H1 (cell line): ENCODE measurements around the gene CLASP2. TPM values are rescaled to one million over a fixed set of nuclear protein-coding genes. Genes with fewer than 3 reads are reported as not detected.

Experiments
- CTCF ChIA-PET: fragments of 300-600 bp; sonication (Branson Sonifier 250); formaldehyde crosslinking; loops from one replicate; lab custom pipeline; 2021; ENCODE audit not compliant: partially characterized antibody; lab: Charles Lee
- POLR2A ChIA-PET: fragments of 300-600 bp; sonication (Branson Sonifier 250); formaldehyde crosslinking; loops from one replicate; lab custom pipeline; 2021; ENCODE audit warnings: inconsistent platforms; ENCODE audit not compliant: partially characterized antibody; lab: Charles Lee
- DNase-seq, 2 experiments: peaks; one replicate each; pipeline versions ENCODE4 v3.0.0 to v3.0.0-alpha.2; 2010 to 2022; ENCODE audit warnings: low spot score in 2 of 2, low read depth in 1 of 2, mixed read lengths in 1 of 2
- FAIRE-seq: peaks from 2 replicates; lab custom pipeline; 2011; peaks lifted over from hg19 to GRCh38; lab: Jason Lieb, UNC
- H2AFZ ChIP-seq: 2 replicates; pipeline ENCODE4 v1.8.1; 2012; ENCODE audit warnings: low read length, inconsistent platforms
- H2AK5ac ChIP-seq: 2 replicates; pipeline ENCODE4 v1.6.1; 2013; ENCODE audit warnings: low read depth, low read length
- H2BK120ac ChIP-seq: replicated peaks from 2 replicates; pipeline ENCODE3; 2013; ENCODE audit warnings: low read depth, low read length, inconsistent platforms
- H2BK12ac ChIP-seq: 2 replicates; pipeline ENCODE4 v1.6.1; 2013; ENCODE audit warnings: low read depth, low read length
- H2BK15ac ChIP-seq: 2 replicates; pipeline ENCODE4 v1.6.1; 2013; ENCODE audit warnings: low read length
- H2BK20ac ChIP-seq: 2 replicates; pipeline ENCODE4 v1.6.1; 2013; ENCODE audit warnings: low read length
- H2BK5ac ChIP-seq: 2 replicates; pipeline ENCODE4 v1.6.1; 2013; ENCODE audit warnings: low read depth, low read length
- H3K14ac ChIP-seq: 2 replicates; pipeline ENCODE4 v1.6.1; 2013; ENCODE audit warnings: inconsistent platforms; ENCODE audit not compliant: insufficient read length
- H3K18ac ChIP-seq: 2 replicates; pipeline ENCODE4 v1.6.1; 2013; ENCODE audit warnings: low read length; ENCODE audit errors: extremely low read depth
- H3K23ac ChIP-seq: 2 replicates; pipeline ENCODE4 v1.6.1; 2013; ENCODE audit warnings: inconsistent platforms; ENCODE audit not compliant: insufficient read length
- H3K23me2 ChIP-seq: 2 replicates; pipeline ENCODE4 v1.6.1; 2013; ENCODE audit warnings: low read depth, low read length
- H3K27ac ChIP-seq: 2 replicates; pipeline ENCODE4 v1.6.1; 2011; ENCODE audit warnings: low read depth, low read length, inconsistent platforms
- H3K27me3 ChIP-seq, 4 experiments: replicated peaks in 1 of 4; 1 replicate in 1 of 4; 2 replicates in 3 of 4; pipeline versions ENCODE4 v1.6.1 to v1.8.1; 2011 to 2013; ENCODE audit warnings: low read length in 3 of 4, mild to moderate bottlenecking in 3 of 4, inconsistent platforms in 2 of 4, mixed read lengths in 2 of 4, moderate library complexity in 1 of 4; ENCODE audit not compliant: control insufficient read depth in 3 of 4, insufficient read depth in 3 of 4; ENCODE audit errors: extremely low read depth in 1 of 4
- H3K36me3 ChIP-seq, 4 experiments: 2 replicates each; pipeline versions ENCODE4 v1.6.1 to v1.8.1; 2011 to 2013; ENCODE audit warnings: mild to moderate bottlenecking in 4 of 4, low read length in 3 of 4, moderate library complexity in 2 of 4, control low read depth in 1 of 4, inconsistent platforms in 1 of 4; ENCODE audit not compliant: insufficient read depth in 4 of 4, control insufficient read depth in 2 of 4
- H3K4ac ChIP-seq: replicated peaks from 2 replicates; pipeline ENCODE3; 2013; ENCODE audit warnings: low read length, low read depth, mixed read lengths, inconsistent platforms; ENCODE audit not compliant: insufficient read length
- H3K4me1 ChIP-seq, 4 experiments: replicated peaks in 1 of 4; 1 replicate in 1 of 4; 2 replicates in 3 of 4; pipeline versions ENCODE4 v1.6.1 to v1.8.1; 2011 to 2013; ENCODE audit warnings: low read length in 3 of 4, inconsistent platforms in 2 of 4, mixed read lengths in 1 of 4; ENCODE audit not compliant: insufficient read depth in 4 of 4, control insufficient read depth in 3 of 4
- H3K4me2 ChIP-seq, 2 experiments: 2 replicates each; pipeline versions ENCODE4 v1.6.1 to v1.8.1; 2011 to 2013; ENCODE audit warnings: low read depth in 2 of 2, low read length in 2 of 2, control low read depth in 1 of 2, inconsistent platforms in 1 of 2, mild to moderate bottlenecking in 1 of 2; ENCODE audit not compliant: insufficient read depth in 1 of 2
- H3K4me3 ChIP-seq, 4 experiments: fragments of 200-600, 300-600 bp in 1 of 4; sonication (generic), shearing (Covaris generic), sonication (Bioruptor Twin) in 1 of 4; 2 replicates each; pipeline versions ENCODE4 v1.5.1 to v1.8.1; 2011 to 2016; ENCODE audit warnings: low read length in 4 of 4, low read depth in 3 of 4, control low read depth in 2 of 4, inconsistent platforms in 2 of 4, mild to moderate bottlenecking in 2 of 4, mixed read lengths in 1 of 4, moderate library complexity in 1 of 4; ENCODE audit not compliant: insufficient read depth in 2 of 4; ENCODE audit errors: extremely low read depth in 1 of 4
- H3K56ac ChIP-seq: replicated peaks from 2 replicates; pipeline ENCODE3; 2013; ENCODE audit warnings: low read depth, mild to moderate bottlenecking, mixed read lengths, low read length, inconsistent platforms; ENCODE audit not compliant: insufficient read length
- H3K79me1 ChIP-seq: 2 replicates; pipeline ENCODE4 v1.6.1; 2013; ENCODE audit warnings: low read depth, low read length, control low read depth
- H3K79me2 ChIP-seq, 2 experiments: 2 replicates each; pipeline versions ENCODE4 v1.6.1 to v1.8.1; 2012 to 2013; ENCODE audit warnings: low read length in 2 of 2, mild to moderate bottlenecking in 2 of 2, inconsistent platforms in 1 of 2; ENCODE audit not compliant: insufficient read depth in 2 of 2, control insufficient read depth in 1 of 2
- H3K9ac ChIP-seq, 4 experiments: replicated peaks in 1 of 4; 1 replicate in 1 of 4; 2 replicates in 3 of 4; pipeline versions ENCODE4 v1.6.1 to v1.8.1; 2011 to 2013; ENCODE audit warnings: low read depth in 3 of 4, low read length in 3 of 4, control low read depth in 2 of 4, mild to moderate bottlenecking in 2 of 4, moderate library complexity in 2 of 4, inconsistent platforms in 1 of 4; ENCODE audit errors: extremely low read depth in 1 of 4
- H3K9me3 ChIP-seq, 2 experiments: 2 replicates each; pipeline versions ENCODE4 v1.6.1 to v1.8.1; 2012 to 2013; ENCODE audit warnings: mild to moderate bottlenecking in 2 of 2, moderate library complexity in 2 of 2, control low read depth in 1 of 2, inconsistent platforms in 1 of 2, low read depth in 1 of 2, low read length in 1 of 2, mixed read lengths in 1 of 2; ENCODE audit not compliant: insufficient read depth in 2 of 2
- H4K20me1 ChIP-seq, 2 experiments: replicated peaks in 1 of 2; 2 replicates each; pipeline versions ENCODE3 to v1.8.1; 2011 to 2013; ENCODE audit warnings: inconsistent platforms in 2 of 2, low read length in 2 of 2, mild to moderate bottlenecking in 1 of 2; ENCODE audit not compliant: insufficient read depth in 2 of 2, control insufficient read depth in 1 of 2
- H4K5ac ChIP-seq: 2 replicates; pipeline ENCODE4 v1.6.1; 2013; ENCODE audit warnings: low read length, low read depth, mixed read lengths, inconsistent platforms; ENCODE audit not compliant: insufficient read length
- H4K8ac ChIP-seq: 2 replicates; pipeline ENCODE4 v1.8.0; 2013; ENCODE audit warnings: mild to moderate bottlenecking, moderate library complexity, low read length, inconsistent platforms; ENCODE audit not compliant: insufficient read depth; ENCODE audit errors: extremely low read depth
- H4K91ac ChIP-seq: replicated peaks from 2 replicates; pipeline ENCODE3; 2013; ENCODE audit warnings: low read length, mixed read lengths, inconsistent platforms; ENCODE audit not compliant: insufficient read length
- CHD1 ChIP-seq: IDR thresholded peaks from 2 replicates; pipeline ENCODE4 v1.6.1; 2012; ENCODE audit warnings: low read depth, low read length, improper control_type of control experiment
- CREB1 ChIP-seq: IDR thresholded peaks from 2 replicates; pipeline ENCODE4 v1.6.1; 2012; ENCODE audit warnings: inconsistent platforms
- EGR1 ChIP-seq: IDR thresholded peaks from 2 replicates; pipeline ENCODE4 v1.6.1; 2011; ENCODE audit warnings: low read depth, low read length, borderline replicate concordance
- EP300 ChIP-seq, 2 experiments: IDR thresholded peaks; 1 replicate in 1 of 2; 2 replicates in 1 of 2; pipeline ENCODE4 v1.6.1; 2011 to 2012; ENCODE audit warnings: low read depth in 2 of 2, low read length in 2 of 2, mild to moderate bottlenecking in 2 of 2, borderline replicate concordance in 1 of 2, inconsistent platforms in 1 of 2, moderate library complexity in 1 of 2
- FOSL1 ChIP-seq: IDR thresholded peaks from 2 replicates; pipeline ENCODE4 v1.6.1; 2011; ENCODE audit warnings: mild to moderate bottlenecking, low read depth, low read length, moderate library complexity; ENCODE audit not compliant: insufficient read depth
- HDAC2 ChIP-seq, 2 experiments: fragments of 300-600 bp in 1 of 2; sonication (generic) in 1 of 2; IDR thresholded peaks; 2 replicates each; pipeline ENCODE4 v1.6.1; 2011 to 2012; ENCODE audit warnings: low read depth in 2 of 2, low read length in 2 of 2, mild to moderate bottlenecking in 2 of 2, moderate library complexity in 2 of 2, borderline replicate concordance in 1 of 2, inconsistent platforms in 1 of 2
- NRF1 ChIP-seq: IDR thresholded peaks from 2 replicates; pipeline ENCODE4 v1.6.1; 2011; ENCODE audit warnings: mild to moderate bottlenecking, low read depth, low read length, improper control_type of control experiment
- SIRT6 ChIP-seq: IDR thresholded peaks from one replicate; pipeline ENCODE4 v1.7.1; 2012; ENCODE audit warnings: low read length, inconsistent platforms
- SP4 ChIP-seq: IDR thresholded peaks from 2 replicates; pipeline ENCODE4 v1.6.1; 2012; ENCODE audit warnings: low read length, inconsistent platforms
- TBP ChIP-seq: IDR thresholded peaks from 2 replicates; pipeline ENCODE4 v1.6.1; 2011; ENCODE audit warnings: low read depth, low read length, improper control_type of control experiment
- WGBS, 2 experiments: shearing (Covaris generic) in 1 of 2; methylation state at CpG; one replicate each; pipeline versions ENCODE4 v1.1.6 to v1.1.7; 2013 to 2015; ENCODE audit warnings: low lambda C conversion rate in 2 of 2, mixed read lengths in 2 of 2, inconsistent platforms in 1 of 2, low coverage in 1 of 2, missing lambda C conversion rate in 1 of 2; ENCODE audit not compliant: insufficient replicate concordance in 2 of 2, insufficient coverage in 1 of 2, insufficient read length in 1 of 2; ENCODE audit errors: extremely low coverage in 1 of 2, missing lambda C conversion rate in 1 of 2; 5-methylcytosine and 5-hydroxymethylcytosine counted together
- polyA plus RNA-seq, 7 experiments: library from polyadenylated mRNA; depleted of rRNA in 3 of 7; stranded (reverse) in 5 of 7; unstranded in 2 of 7; fragments of >200 nt in 5 of 7; fragments of 200-250 nt in 2 of 7; gene quantifications; 1 replicate in 5 of 7; 2 replicates in 1 of 7; 4 replicates in 1 of 7; pipeline versions ENCODE4 v1.2.1 to v1.2.3, GENCODE V29; 2011 to 2013; ENCODE audit warnings: missing spikeins in 2 of 7, mixed read lengths in 2 of 7
- total RNA-seq: library from RNA; stranded (reverse); fragmentation: NEBNext Ultra II Directional; extraction: Animal tissue kit (Norgen Biotek cat#: 25700); gene quantifications from 2 replicates; pipeline ENCODE4 v1.2.1, GENCODE V29; 2021
- TF ChIP-seq, protein P1 (sequence below): IDR thresholded peaks from 2 replicates; pipeline ENCODE4 v1.6.1; 2011; ENCODE audit warnings: low read depth, mild to moderate bottlenecking, low read length; ENCODE audit not compliant: insufficient read depth
- TF ChIP-seq, protein P2 (sequence below): IDR thresholded peaks from 2 replicates; pipeline ENCODE4 v1.6.1; 2011; ENCODE audit warnings: low read length, improper control_type of control experiment

The CLASP2 gene
- total and polyA plus RNA-seq, 2 of the 8 experiments (the other 6 are each of a cell fraction or from before 2014, with no cell fraction given): 21.7 to 58.0 TPM

DNA sequence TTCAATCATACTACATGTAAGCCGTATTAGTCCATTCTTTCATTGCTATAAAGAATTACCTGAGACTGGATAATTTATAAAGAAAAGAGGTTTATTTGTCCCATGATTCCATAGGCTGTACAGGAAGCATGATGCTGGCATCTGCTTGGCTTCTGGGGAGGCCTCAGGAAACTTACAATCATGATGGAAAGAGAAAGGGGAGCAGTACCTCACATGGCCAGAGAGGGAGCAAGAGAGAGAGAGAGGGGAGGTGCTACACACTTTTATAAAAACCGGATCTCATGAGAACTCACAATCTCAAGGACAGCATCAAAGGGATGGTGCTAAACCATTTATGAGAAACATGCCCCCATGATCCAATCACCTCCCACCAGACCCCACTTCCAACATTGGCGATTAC is 14.3 kb upstream of the CLASP2 start:
- Histone ChIP-seq H4K20me1 (no peaks in the 10 kb centered on the region), H4K91ac (no peak overlapping the region), H3K4me2 (no peak overlapping the region), H3K9me3 (peaks cover 7 to 21% of the 10 kb centered on the region in 2 experiments), H3K27ac (no peak overlapping the region), H3K4me1 (no peaks in the 10 kb centered on the region), H3K4me3 (no peak overlapping the region), H4K8ac (no peak overlapping the region), H4K5ac (no peak overlapping the region), H3K4ac (no peak overlapping the region), H2BK120ac (no peak overlapping the region), H3K27me3 (no peaks in the 10 kb centered on the region), H2BK20ac (no peak overlapping the region), H3K14ac (no peak overlapping the region), H2AK5ac (no peak overlapping the region), H3K56ac (no peak overlapping the region), H3K36me3 (no peaks in the 10 kb centered on the region; a peak in 1 of 8 replicates), H2BK12ac (no peak overlapping the region), H3K9ac (no peak overlapping the region), H3K18ac (no peak overlapping the region), H2BK5ac (no peak overlapping the region), H3K79me2 (no peaks in the 10 kb centered on the region), H3K79me1 (no peaks in the 10 kb centered on the region), H2BK15ac (no peak overlapping the region), H2AFZ (no peak overlapping the region), H3K23ac (no peak overlapping the region), H3K23me2 (no peaks in the 10 kb centered on the region)
- ChIA-PET POLR2A (no interaction called here), CTCF (no interaction called here)
- DNase-seq (no peak), FAIRE-seq (no peak)
- WGBS, 2 experiments: 89% methylated on average over 3 of the region's 3 CpGs; no CpG with 5 or more reads in 1 of the 2 experiments
- no peak for TF ChIP-seq CREB1
- no peak for TF ChIP-seq HDAC2 (IDR thresholded peaks at IDR 0.05; ENCODE audit: borderline replicate concordance in 1 of 2, low read depth in 2 of 2, low read length in 2 of 2)
- no peak for TF ChIP-seq FOSL1
- TF ChIP-seq, protein P1, sequence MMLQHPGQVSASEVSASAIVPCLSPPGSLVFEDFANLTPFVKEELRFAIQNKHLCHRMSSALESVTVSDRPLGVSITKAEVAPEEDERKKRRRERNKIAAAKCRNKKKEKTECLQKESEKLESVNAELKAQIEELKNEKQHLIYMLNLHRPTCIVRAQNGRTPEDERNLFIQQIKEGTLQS: no peak
- no peak for TF ChIP-seq EP300 (IDR thresholded peaks at IDR 0.05; ENCODE audit: borderline replicate concordance in 1 of 2, low read depth in 2 of 2, low read length in 2 of 2)
- no peak for TF ChIP-seq SP4
- no peak for TF ChIP-seq NRF1
- TF ChIP-seq TBP: no peak
- TF ChIP-seq, protein P2, sequence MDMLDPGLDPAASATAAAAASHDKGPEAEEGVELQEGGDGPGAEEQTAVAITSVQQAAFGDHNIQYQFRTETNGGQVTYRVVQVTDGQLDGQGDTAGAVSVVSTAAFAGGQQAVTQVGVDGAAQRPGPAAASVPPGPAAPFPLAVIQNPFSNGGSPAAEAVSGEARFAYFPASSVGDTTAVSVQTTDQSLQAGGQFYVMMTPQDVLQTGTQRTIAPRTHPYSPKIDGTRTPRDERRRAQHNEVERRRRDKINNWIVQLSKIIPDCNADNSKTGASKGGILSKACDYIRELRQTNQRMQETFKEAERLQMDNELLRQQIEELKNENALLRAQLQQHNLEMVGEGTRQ: peak; percentile 73
- no peak for TF ChIP-seq SIRT6
- TF ChIP-seq CHD1: no peak
- TF ChIP-seq EGR1: no peak
